ENCODE results near the gene GH2.

DNA sequence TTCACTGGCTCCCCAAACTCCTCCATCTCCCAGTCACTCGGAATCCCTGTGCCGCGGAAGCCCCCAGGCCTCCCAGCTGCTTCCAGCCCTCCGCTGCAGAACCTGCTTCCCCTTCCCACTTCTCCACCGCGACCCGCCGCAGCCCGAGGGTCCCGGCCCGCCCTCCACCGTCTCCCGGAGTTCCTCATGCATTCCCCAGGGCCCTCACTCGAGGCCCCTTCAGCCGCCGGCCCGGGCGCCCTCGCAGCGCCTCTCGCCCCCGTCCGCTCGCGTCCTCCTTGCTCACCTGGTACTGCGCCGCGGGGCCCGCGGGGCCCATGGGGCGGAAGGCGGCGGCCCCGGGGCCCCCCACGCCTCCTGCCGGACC lies 39.6 kb downstream of the GH2 start:
- TF ChIP-seq, protein P1, sequence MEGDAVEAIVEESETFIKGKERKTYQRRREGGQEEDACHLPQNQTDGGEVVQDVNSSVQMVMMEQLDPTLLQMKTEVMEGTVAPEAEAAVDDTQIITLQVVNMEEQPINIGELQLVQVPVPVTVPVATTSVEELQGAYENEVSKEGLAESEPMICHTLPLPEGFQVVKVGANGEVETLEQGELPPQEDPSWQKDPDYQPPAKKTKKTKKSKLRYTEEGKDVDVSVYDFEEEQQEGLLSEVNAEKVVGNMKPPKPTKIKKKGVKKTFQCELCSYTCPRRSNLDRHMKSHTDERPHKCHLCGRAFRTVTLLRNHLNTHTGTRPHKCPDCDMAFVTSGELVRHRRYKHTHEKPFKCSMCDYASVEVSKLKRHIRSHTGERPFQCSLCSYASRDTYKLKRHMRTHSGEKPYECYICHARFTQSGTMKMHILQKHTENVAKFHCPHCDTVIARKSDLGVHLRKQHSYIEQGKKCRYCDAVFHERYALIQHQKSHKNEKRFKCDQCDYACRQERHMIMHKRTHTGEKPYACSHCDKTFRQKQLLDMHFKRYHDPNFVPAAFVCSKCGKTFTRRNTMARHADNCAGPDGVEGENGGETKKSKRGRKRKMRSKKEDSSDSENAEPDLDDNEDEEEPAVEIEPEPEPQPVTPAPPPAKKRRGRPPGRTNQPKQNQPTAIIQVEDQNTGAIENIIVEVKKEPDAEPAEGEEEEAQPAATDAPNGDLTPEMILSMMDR (tag by site-specific recombination; IDR thresholded peaks at IDR 0.05) = no peak
- no peak for TF ChIP-seq ZNF549 (tag by site-specific recombination; IDR thresholded peaks at IDR 0.05)
- no peak for TF ChIP-seq HOXA7 (CRISPR knock-in tag; IDR thresholded peaks at IDR 0.05; ENCODE audit: borderline replicate concordance)
- no peak for TF ChIP-seq ZFP69B (tag by site-specific recombination; IDR thresholded peaks at IDR 0.05)
- no peak for TF ChIP-seq KLF1 (tag by site-specific recombination; IDR thresholded peaks at IDR 0.05)
- TF ChIP-seq ZNF184 (tag by site-specific recombination; IDR thresholded peaks at IDR 0.05) = no peak
- TF ChIP-seq ZNF24 (tag by site-specific recombination; IDR thresholded peaks at IDR 0.05) = no peak
- TF ChIP-seq, protein P2, sequence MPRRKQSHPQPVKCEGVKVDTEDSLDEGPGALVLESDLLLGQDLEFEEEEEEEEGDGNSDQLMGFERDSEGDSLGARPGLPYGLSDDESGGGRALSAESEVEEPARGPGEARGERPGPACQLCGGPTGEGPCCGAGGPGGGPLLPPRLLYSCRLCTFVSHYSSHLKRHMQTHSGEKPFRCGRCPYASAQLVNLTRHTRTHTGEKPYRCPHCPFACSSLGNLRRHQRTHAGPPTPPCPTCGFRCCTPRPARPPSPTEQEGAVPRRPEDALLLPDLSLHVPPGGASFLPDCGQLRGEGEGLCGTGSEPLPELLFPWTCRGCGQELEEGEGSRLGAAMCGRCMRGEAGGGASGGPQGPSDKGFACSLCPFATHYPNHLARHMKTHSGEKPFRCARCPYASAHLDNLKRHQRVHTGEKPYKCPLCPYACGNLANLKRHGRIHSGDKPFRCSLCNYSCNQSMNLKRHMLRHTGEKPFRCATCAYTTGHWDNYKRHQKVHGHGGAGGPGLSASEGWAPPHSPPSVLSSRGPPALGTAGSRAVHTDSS (tag by site-specific recombination; IDR thresholded peaks at IDR 0.05) = no peak
- no peak for TF ChIP-seq ZNF404 (tag by site-specific recombination; IDR thresholded peaks at IDR 0.05)
